Fibroblast of skin of abdomen (primary cell): ENCODE measurements around the gene GTF2IRD1. TPM values are rescaled to one million over a fixed set of nuclear protein-coding genes. Genes with fewer than 3 reads are reported as not detected.
A peak's percentile ranks its signal among the peaks of the same experiment; 100 is the strongest.
"Not testable (repeated sequence)": the region's sequence is repeated elsewhere in the genome, so short reads cannot be mapped to it uniquely, and the experiment has no call there.

Experiments
- DNase-seq: peaks from one replicate; pipeline ENCODE4 v3.0.0-alpha.2; 2013
- polyA plus RNA-seq, 2 experiments: library from polyadenylated mRNA; unstranded; fragments of 120-200 nt; gene quantifications; one replicate each; pipeline ENCODE4 v1.2.1, GENCODE V29; 2013; ENCODE audit not compliant: insufficient read length in 2 of 2

Gene GTF2IRD1, protein sequence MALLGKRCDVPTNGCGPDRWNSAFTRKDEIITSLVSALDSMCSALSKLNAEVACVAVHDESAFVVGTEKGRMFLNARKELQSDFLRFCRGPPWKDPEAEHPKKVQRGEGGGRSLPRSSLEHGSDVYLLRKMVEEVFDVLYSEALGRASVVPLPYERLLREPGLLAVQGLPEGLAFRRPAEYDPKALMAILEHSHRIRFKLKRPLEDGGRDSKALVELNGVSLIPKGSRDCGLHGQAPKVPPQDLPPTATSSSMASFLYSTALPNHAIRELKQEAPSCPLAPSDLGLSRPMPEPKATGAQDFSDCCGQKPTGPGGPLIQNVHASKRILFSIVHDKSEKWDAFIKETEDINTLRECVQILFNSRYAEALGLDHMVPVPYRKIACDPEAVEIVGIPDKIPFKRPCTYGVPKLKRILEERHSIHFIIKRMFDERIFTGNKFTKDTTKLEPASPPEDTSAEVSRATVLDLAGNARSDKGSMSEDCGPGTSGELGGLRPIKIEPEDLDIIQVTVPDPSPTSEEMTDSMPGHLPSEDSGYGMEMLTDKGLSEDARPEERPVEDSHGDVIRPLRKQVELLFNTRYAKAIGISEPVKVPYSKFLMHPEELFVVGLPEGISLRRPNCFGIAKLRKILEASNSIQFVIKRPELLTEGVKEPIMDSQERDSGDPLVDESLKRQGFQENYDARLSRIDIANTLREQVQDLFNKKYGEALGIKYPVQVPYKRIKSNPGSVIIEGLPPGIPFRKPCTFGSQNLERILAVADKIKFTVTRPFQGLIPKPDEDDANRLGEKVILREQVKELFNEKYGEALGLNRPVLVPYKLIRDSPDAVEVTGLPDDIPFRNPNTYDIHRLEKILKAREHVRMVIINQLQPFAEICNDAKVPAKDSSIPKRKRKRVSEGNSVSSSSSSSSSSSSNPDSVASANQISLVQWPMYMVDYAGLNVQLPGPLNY
- 33.6 TPM for polyA plus RNA-seq (2013, experiment 1 of 2; ENCODE audit: insufficient read length)
- polyA plus RNA-seq (2013, experiment 2 of 2; ENCODE audit: insufficient read length) = 29.2 TPM

DNA sequence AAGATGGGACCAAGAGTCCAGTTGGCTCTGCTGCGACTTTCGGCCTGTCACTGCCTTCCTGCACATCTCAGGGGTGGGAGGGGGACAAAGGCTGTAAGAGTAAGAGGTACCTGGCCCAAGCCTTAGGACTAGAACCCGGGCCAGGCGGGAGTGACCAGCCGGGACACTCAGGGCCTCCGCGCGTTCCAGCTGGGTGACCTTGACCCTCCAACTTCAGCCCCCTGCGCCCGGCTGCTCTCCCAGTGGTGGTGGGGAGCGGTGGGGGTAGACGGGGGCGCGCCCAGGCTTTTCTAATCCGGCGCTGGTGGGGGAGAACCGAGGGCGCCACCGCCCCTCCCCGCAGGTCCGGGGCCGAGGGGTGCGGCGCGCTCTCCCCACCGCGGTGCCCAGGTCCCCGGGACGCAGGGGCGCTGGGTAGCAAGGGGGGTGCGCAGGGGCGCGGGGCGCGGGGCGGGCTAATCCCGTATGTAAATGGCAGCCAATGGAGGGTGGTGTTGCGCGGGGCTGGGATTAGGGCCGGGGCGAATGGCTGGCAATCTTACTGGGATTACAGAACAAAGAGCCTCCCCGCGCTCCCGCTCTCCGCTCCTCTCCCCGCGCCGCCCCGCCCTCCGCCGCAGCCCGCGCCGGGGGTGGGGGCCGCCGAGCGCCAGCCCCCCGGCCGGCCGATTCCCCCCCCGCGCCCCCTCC lies at the start of gene GTF2IRD1:
GTF2IRD1 (plus strand) TSS at position 585 of the 690 bp plus-strand sequence. CDS start 54,175 bp downstream, outside the sequence.
- peak; percentile 85 for DNase-seq

DNA sequence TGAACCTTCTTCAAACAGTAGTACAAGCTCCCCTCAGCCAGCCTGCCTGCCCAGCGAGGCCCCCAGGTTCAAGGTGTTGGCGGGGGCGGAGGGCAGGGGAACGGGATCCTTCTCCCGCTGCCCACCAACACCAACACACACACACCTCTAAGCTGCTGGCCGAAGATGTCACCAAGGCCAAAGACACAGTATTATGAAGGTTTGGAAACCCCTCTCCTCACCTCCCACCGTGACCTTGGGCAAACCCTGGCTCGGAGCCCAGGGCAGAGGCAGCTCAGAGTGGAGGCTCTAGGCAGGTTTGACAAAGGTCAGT lies 49.4 kb upstream of the GTF2IRD1 start:
- no peak for DNase-seq

DNA sequence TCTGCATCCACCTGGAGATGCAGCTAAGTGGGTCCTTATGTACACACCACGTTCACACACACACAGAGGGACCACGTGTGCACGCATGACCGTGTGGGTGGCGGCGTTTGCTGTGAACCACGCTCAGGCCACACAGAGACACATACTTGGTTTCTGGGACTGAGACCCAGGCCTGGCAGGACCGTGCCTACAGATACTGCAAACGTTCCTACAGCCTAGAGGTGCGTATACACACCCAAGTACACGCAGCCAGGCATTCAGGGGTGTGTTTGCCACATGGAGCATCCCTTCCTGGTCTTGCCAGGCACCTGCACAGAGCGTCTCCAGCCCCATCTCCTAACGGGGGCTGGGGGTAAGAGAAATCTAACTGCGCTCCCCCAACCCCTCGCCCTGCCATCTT lies 49.0 kb upstream of the GTF2IRD1 start:
- no peak for DNase-seq

DNA sequence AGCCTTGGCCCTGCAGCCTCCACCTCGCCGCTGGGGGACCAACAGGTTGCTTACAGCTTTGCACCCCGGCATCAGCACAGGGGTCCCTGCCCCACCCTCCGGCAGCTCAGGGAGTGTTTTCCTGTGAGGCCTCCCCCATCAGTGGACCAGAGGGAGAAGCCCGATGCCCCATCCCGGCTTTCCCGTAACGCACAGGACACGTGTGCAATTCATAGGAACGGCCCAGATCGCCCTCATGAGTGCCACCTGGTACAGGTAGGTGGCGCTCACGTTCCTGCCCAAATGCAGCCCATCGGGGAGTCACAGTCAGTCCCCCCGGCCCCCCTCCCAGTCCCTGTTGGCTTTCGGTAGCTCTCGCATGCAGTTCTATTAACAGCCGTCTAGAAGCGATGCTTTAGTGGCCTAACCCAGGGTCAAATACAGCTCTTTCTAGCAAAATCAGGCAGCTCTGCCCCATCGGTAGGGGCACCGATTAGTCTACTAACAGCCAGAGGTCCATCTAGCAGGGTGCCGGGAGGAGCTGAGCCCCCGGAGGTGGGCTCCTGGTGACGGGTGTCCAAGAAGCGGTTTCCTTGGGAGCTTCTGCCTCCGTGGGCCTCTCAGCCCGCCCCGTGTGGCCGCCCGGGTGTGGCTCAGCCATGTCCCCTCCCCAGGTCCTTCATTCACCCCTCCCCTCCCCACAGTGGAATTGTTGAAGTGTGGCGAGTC lies 48.4 kb upstream of the GTF2IRD1 start:
- no peak for DNase-seq

DNA sequence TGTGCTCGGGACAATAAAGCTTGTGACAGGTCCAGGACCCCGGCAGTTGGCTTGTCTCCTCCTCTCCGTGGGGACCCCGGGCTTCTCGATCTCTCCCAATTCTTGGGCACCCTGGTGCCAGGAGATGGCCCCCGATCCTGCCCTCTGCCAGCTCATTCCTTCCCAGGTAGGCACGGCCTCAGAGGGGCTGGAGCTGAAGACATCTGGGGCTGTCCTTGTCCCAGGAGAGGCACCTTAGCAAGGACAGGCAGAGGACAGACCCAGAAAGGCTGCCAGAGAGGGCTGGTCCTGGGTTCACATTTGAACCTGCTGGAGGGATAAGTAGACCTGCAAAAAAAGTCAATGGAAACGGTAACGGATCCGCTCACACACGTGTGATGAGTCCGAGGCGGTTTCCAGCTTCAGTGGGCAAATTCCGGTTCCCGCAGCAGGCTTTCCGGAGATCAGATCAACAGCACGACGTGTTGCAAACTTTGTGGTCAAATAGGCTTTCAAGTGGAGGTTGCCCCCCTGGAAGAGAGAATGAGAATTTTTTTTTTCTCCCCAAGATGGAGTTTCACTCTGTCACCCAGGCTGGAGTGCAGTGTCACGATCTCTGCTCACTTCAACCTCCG lies 47.7 kb upstream of the GTF2IRD1 start:
- no peak for DNase-seq

DNA sequence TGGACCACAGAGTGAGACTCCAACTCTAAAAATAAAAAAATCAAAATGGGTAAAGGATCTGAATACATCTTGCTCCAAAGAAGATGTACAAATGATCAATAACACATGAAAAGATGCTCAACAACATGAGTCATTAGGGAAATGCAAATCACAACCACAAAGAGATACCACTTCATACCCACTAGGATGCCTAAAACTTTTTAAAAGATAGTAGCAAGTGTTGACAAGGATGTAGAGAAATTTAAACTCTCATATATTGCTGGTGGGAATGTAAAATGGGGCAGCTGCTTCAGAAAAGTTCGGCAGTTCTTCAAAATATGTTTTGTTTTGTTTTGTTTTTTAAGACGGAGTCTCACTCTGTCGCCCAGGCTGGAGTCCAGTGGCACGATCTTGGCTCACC lies 45.7 kb upstream of the GTF2IRD1 start:
- no peak for DNase-seq

DNA sequence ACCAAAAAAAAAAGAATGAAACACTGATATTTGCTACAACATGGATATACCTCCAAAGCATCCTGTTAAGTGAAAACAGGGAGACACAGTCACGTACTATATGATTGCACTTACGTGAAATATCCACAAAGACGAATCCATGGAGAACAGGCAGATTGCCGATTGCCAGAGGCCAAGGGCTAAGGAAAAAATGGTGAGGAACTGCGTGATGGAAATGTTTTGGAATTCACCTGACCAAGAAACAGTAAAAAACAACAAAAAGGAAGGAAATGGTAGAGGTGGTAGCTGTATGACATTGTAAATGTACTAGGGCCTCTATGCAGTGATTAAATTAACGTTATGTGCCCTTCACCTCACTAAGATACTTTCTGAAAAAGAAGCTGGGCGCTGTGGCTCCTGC lies 44.1 kb upstream of the GTF2IRD1 start:
- no peak for DNase-seq

DNA sequence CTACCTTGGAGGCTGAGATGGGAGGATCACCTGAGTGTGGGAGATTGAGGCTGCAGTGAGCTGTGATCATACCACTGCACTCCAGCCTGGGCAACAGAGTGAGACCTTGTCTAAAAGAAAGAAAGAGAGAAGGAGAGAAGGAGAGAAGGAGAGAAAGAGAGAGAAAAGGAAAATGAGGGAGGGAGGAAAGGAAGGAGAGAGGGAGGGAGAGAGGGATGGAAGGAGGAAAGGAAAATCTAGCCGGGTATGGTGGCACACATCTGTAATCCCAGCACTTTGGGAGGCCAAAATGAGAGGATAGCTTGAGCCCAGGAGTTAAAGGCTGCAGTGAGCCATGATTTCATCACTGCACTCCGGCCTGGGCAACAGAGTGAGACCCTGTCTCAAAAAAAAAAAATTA lies 42.9 kb upstream of the GTF2IRD1 start:
- no peak for DNase-seq

DNA sequence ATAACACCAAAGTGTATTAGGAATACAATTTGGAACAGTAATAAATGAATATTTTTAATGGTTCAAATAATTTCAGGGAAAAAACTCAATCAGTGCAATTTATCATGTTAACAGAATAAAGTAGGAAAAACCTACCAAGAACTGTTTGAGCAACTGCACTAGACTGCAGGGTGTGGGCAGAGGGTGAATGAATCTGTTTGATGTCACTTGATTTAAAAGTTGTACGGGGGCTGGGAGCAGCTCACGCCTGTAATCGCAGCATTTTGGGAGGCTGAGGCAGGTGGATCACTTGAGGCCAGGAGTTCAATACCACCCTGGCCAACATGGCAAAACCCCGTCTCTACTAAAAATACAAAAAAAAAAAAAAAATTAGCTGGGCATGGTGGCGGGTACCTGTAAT lies 42.1 kb upstream of the GTF2IRD1 start:
- not testable (repeated sequence) for DNase-seq

DNA sequence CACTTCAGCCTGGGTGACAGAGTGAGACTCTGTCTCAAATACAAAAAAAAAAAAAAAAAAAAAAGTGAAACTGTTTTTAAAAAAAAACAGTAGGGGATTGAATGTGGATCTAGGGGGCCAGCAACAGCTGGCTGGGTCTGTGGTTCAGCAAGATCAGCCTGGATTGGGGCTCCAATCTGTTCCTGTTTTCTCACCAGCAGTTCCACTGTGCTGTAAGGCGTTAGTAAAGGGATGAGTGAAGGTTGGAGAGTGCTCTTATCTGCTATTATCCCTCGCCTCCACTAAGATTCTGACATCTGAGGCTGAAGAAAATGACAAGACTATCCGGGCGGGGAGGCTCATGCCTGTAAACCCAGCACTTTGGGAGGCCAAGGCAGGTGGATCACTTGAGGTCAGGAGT lies 41.6 kb upstream of the GTF2IRD1 start:
- DNase-seq = no peak

DNA sequence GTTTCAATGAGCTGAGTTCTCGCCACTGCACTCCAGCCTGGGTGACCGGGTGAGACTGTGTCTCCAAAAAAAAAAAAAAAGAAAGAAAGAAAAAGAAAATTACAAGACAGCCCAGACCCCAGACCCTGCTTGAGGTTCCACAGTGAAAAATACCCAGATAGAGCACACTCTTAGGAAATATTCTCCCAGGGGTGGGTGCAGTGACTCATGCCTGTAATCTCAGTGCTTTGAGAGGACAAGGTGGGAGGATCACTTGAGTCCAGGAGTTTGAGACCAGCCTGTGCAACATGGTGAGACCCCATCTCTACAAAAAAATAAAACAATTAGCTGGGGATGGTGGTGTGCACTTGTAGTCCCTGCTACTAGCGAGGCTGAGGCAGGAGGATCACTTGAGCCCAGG lies 41.1 kb upstream of the GTF2IRD1 start:
- DNase-seq = peak; percentile 12

DNA sequence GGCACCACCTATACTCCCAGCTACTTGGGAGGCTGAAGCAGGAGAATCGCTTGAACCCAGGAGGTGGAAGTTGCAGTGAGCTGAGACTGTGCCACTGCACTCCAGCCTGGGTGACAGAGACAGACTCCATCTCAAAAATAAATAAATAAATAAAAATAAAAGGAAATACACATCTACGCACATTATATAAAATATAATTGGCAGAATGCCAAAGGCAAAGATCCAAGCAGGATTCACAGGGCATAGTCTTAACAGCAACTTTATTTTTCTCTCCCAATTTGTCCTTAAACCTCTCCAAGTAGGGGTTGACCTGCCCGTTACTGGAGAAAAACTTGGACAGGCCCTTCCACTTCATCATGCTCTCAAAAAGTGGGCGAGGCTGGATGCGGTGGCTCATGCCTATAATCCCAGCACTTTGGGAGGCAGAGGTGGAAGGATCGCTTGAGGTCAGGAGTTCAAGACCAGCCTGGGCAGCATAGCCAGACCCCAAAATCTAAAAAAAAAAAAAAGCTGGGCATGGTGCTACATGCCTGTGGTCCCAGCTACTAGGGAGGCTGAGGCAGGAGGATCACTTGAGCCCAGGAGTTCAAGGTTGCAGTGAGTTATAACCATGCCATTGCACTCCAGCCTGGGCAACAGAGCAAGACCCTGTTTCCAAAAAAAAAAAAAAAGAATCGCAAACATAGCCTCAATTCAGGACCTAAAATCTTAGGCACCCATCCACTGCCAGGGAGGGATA lies 38.9 kb upstream of the GTF2IRD1 start:
- not testable (repeated sequence) for DNase-seq

DNA sequence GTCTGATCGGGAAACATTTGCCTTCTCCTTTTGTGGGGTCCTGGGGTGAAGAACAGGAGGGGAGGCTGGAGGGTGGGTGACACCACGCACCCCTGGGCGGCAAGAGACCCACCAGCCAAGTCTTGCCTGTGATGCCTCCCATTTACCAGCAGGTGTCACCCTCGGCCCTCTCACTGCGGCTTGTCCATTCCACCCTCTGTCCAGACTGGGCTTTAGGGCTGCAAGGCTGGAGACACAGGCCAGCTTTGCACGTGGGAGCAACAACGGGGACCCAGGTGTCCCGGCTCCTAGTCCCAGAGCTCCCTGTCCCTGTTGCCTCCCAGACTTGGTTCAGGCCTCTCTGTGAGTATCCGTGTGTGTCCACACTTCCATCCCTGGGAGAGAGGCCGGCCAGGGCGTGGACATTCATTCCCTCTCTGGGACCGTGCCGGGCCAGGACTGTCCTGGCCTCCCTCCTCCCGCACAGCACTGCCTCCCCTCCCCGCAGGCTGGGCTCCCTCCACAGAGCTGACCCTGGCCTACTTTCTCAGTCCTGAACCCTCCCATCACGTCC lies 36.2 kb upstream of the GTF2IRD1 start:
- DNase-seq = peak; percentile 51

DNA sequence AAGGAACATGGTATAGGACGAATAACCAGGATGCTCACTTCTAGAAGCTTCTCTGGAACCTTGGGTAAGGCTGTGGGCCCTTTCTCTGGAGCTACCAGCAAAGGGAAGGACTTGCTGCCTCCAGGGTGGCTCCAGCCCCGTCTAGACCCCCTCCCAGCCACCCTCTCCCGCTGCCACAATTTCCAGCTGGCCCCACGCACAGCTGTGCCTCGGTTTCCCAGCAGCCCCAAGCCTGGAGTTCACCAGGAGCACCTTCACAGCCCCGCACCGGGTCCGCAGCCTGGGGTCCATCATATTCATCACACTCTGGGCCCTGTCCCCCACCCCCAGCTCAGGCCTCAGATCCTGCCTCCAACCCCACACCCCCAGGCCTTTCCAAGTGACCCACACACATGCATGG lies 35.6 kb upstream of the GTF2IRD1 start:
- DNase-seq = no peak

DNA sequence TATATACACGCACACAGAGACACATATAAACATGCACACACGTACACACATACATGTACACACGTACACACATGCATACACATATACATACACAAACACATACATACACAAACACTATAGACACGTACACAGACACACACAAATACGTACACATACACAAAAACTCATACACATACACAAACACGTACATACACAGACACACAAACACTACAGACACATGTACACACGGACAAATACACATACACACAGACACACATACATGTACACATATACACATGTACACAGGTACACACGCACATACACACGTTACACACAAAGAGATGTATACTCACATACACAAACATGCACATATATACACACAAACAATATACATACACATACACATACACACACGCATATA lies 35.2 kb upstream of the GTF2IRD1 start:
- DNase-seq = no peak

DNA sequence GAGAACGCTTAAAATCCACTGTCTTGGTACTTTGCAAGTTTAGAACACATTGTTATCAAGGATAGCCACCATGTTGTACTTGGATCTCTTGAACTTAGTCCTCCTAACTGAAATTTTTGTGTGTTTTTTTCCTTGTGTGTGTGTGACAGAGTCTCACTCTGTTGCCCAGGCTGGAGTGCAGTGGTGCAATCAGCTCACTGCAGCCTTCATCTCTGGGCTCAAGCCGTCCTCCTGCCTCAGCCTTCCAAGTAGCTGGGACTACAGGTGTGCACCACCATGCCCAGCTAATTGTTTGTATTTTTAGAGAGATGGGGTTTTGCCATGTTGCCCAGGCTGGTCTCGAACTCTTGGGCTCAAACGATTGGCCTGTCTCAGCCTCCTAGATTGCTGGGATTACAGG lies 34.5 kb upstream of the GTF2IRD1 start:
- DNase-seq = not testable (repeated sequence)

DNA sequence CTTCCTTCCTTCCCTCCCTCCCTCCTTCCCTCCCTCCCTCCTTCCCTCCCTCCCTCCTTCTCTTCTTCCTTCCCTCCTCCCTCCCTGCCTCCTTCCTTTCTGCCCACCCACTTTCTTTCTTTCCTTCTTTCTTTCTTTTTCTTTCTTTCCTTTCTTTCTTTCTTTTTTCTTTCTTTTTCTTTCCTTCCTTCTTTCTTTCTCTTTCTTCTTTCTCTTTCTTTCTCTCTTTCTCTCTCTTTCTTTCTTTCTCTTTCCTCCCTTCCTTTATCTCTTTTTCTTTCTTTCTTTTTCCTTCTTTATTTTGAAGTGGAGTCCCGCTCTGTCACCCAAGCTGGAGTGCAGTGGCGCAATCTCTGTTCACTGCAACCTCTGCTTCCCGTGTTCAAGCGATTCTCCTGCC lies 33.7 kb upstream of the GTF2IRD1 start:
- DNase-seq = no peak

DNA sequence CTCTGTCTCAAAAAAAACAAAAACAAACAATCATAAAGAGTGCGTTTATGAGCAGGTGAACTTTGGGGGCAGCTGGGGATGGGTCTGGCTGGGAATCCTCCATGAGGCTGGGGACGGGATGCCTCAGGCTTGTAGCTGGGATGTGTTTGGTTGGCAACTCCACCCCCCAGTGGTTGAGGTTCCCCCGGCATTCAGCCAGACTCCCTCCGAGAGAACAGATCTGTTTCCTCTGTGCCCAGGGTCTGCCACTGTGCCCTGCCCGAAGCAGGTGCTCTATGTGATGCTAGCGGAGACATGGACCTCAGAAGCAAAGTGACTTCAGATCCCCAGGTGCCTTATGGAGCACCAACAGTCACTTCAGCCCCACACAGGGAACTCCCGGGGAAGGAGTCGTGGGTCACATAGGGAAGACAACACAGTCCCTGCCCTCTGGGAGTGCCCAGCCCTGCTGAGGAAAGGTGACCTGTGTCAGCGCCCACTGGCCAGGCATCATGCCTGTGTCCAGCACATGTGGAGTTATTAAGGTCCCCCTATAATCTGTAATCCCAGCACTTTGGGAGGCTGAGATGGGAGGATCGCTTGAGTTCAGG lies 29.3 kb upstream of the GTF2IRD1 start:
- no peak for DNase-seq

DNA sequence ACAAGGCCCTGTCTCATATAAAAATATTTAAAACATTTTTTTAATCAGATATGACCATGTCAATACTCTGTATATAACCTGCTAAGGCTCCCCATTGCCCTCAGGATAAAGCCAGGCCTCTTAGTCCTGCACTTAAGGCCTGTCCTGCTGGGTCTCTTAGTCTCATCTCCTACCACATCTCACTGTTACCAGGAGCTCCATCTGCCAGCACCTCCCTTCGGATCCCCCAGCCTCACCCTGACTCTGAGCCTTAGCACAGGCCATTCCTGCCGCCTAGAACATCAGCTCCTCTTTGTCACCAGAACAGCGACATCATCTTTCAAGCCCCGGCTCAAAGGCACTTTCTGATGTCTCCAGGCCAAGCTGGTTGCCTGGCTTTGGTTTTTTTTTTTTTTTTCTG lies 25.7 kb upstream of the GTF2IRD1 start:
- no peak for DNase-seq

DNA sequence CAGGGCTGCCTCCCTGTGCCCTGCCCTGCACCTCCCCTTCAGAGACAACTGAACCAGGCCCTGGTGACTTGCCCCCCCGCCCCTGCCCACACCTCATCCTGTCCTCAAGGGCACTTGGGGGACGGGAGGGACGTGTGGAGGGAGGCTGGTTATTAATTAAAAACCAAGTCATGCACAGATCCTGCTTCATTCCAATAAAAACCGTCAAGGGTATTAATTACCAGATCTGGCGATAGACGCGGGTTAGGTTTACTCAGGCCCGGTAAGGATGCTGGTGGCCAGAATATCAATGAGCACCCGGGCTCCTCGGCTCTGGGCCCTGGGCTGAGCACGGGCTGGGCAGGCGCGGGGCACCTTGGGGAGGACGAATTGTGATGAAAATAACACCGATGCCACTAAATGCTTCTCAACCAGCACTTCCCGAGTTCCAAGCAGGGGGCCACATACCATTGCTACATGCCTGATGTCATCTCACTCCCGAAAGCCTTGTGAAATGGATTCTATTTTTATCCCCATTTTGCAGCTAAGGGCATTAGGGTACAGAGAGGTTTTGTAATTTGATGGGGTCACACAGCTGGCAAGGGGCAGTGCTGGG lies 24.5 kb upstream of the GTF2IRD1 start:
- DNase-seq = peak; percentile 81
